Smooth muscle cell (in vitro differentiated cells): ENCODE results near the gene SRGN. TPM values are rescaled to one million over a fixed set of nuclear protein-coding genes. Genes with fewer than 3 reads are reported as not detected.

Experiments
- DNase-seq: peaks from one replicate; lab custom pipeline; 2025; ENCODE audit not compliant: unreplicated experiment; lab: John Stamatoyannopoulos, UW
- H2AFZ ChIP-seq: fragments of 200-600 bp; sonication (generic); 2 replicates; pipeline ENCODE4 v1.6.0; 2016; ENCODE audit warnings: antibody characterized with exemption, low read depth, mild to moderate bottlenecking
- H3F3A ChIP-seq: fragments of 200-600 bp; sonication (generic); 2 replicates; pipeline ENCODE4 v1.6.0; 2017; ENCODE audit warnings: antibody characterized with exemption, low read depth
- H3K27ac ChIP-seq: fragments of 200-600 bp; sonication (generic); 2 replicates; pipeline ENCODE4 v1.5.1; 2016; ENCODE audit warnings: low read depth, mild to moderate bottlenecking
- H3K27me3 ChIP-seq: fragments of 200-600 bp; sonication (generic); 2 replicates; pipeline ENCODE4 v1.6.1; 2016; ENCODE audit warnings: low read depth, mild to moderate bottlenecking
- H3K36me3 ChIP-seq: fragments of 200-600 bp; sonication (generic); 2 replicates; pipeline ENCODE4 v1.5.1; 2016; ENCODE audit warnings: low read depth
- H3K4me1 ChIP-seq: fragments of 200-600 bp; sonication (generic); 2 replicates; pipeline ENCODE4 v1.5.1; 2016; ENCODE audit warnings: low read depth
- H3K4me2 ChIP-seq: fragments of 200-600 bp; sonication (generic); 2 replicates; pipeline ENCODE4 v1.6.0; 2016; ENCODE audit warnings: mild to moderate bottlenecking
- H3K4me3 ChIP-seq: fragments of 200-600 bp; sonication (generic); 2 replicates; pipeline ENCODE4 v1.5.1; 2016; ENCODE audit warnings: mild to moderate bottlenecking
- H3K79me2 ChIP-seq: fragments of 200-600 bp; sonication (generic); 2 replicates; pipeline ENCODE4 v1.6.0; 2016; ENCODE audit warnings: low read depth, mild to moderate bottlenecking
- H3K9ac ChIP-seq: fragments of 200-600 bp; sonication (generic); 2 replicates; pipeline ENCODE4 v1.6.0; 2016; ENCODE audit warnings: low read depth
- H3K9me3 ChIP-seq: fragments of 200-600 bp; sonication (generic); replicated peaks from 2 replicates; pipeline ENCODE4 v1.5.1; 2016; ENCODE audit warnings: low read depth
- H4K20me1 ChIP-seq: fragments of 200-600 bp; sonication (generic); 2 replicates; pipeline ENCODE4 v1.6.0; 2016; ENCODE audit warnings: low read depth
- CTCF ChIP-seq: fragments of 200-600 bp; sonication (generic); IDR thresholded peaks from 2 replicates; pipeline ENCODE4 v1.5.1; 2017; ENCODE audit warnings: borderline replicate concordance, mild to moderate bottlenecking, antibody characterized with exemption; ENCODE audit not compliant: insufficient read depth, poor library complexity, severe bottlenecking
- WGBS: methylation state at CpG from one replicate; pipeline ENCODE4 v1.1.7; 2016; ENCODE audit warnings: low lambda C conversion rate; 5-methylcytosine and 5-hydroxymethylcytosine counted together
- polyA plus RNA-seq: library from polyadenylated mRNA; unstranded; fragments of >200 nt; fragmentation: Nextera tagmentation; extraction: Ambion mirVana; gene quantifications from 2 replicates; pipeline ENCODE4 v1.2.1, GENCODE V29; 2016
- small RNA-seq: library from RNA; depleted of rRNA; stranded (forward); fragments of <200 nt; gene quantifications from one replicate; pipeline ENCODE3, GENCODE V24; 2014
- total RNA-seq: library from RNA; depleted of rRNA; stranded (reverse); fragments of >200 nt; gene quantifications from 2 replicates; pipeline ENCODE4 v1.2.3, GENCODE V29; 2014

Gene SRGN
- total and polyA plus RNA-seq, 2 experiments from 2014 or later, result not detected

GRCh38 chr10:69151984-69152383 lies 64.1 kb downstream of the SRGN start:
- Histone ChIP-seq H3F3A (no peaks in the 10 kb centered on the region), H4K20me1 (peaks cover 86% of the 10 kb centered on the region), H3K36me3 (no peaks in the 10 kb centered on the region), H3K9me3 (no peaks in the 10 kb centered on the region), H3K4me2 (no peak overlapping the region), H3K79me2 (peaks cover 40% of the 10 kb centered on the region), H3K9ac (no peak overlapping the region), H3K27me3 (no peaks in the 10 kb centered on the region), H3K4me1 (no peaks in the 10 kb centered on the region), H2AFZ (no peak overlapping the region), H3K4me3 (no peak overlapping the region), H3K27ac (no peak overlapping the region)
- DNase-seq, result no peak
- TF ChIP-seq CTCF, result no peak
- 100% methylated on average over 3 of the region's 3 CpGs for WGBS

GRCh38 chr10:69153227-69153626 lies 65.3 kb downstream of the SRGN start:
- peaks cover 4% of the 10 kb centered on the region for H3K36me3 ChIP-seq
- H3K9ac ChIP-seq, result no peak overlapping the region
- no peak overlapping the region for H3K27ac ChIP-seq
- DNase-seq, result no peak
- TF ChIP-seq CTCF, result no peak
- no peaks in the 10 kb centered on the region for H3F3A ChIP-seq
- peaks cover 74% of the 10 kb centered on the region for H4K20me1 ChIP-seq
- no peak overlapping the region for H2AFZ ChIP-seq
- no peak overlapping the region for H3K4me2 ChIP-seq
- H3K4me3 ChIP-seq, result no peak overlapping the region
- H3K4me1 ChIP-seq, result no peaks in the 10 kb centered on the region
- WGBS, result 93% methylated on average over 6 of the region's 6 CpGs
- H3K79me2 ChIP-seq, result peaks cover 27% of the 10 kb centered on the region
- H3K27me3 ChIP-seq, result no peaks in the 10 kb centered on the region
- no peaks in the 10 kb centered on the region for H3K9me3 ChIP-seq

Small RNA genes lying within 50 kb of the gene (small RNA-seq; reads per million reads assigned to genes)
- gene RF00017, result not detected

Other genes starting within 250 kb of the SRGN start
- 42.9 and 70.2 TPM in 2 replicates for gene DDX50, start 186.8 kb upstream of the SRGN start, total RNA-seq
- gene DDX50, start 186.8 kb upstream of the SRGN start, polyA plus RNA-seq, result 35.9 and 38.5 TPM in 2 replicates
- gene DDX21, start 131.9 kb upstream of the SRGN start, total RNA-seq, result 47.7 and 52.3 TPM in 2 replicates
- 9.9 and 11.0 TPM in 2 replicates for gene DDX21, start 131.9 kb upstream of the SRGN start, polyA plus RNA-seq
- 51.8 and 55.1 TPM in 2 replicates for gene KIFBP, start 99.3 kb upstream of the SRGN start, total RNA-seq
- 37.6 and 38.0 TPM in 2 replicates for gene KIFBP, start 99.3 kb upstream of the SRGN start, polyA plus RNA-seq
- gene VPS26A, start 36.1 kb downstream of the SRGN start, total RNA-seq, result 28.3 and 46.7 TPM in 2 replicates
- gene VPS26A, start 36.1 kb downstream of the SRGN start, polyA plus RNA-seq, result 36.8 and 45.4 TPM in 2 replicates
- 21.3 and 32.6 TPM in 2 replicates for gene SUPV3L1, start 92.1 kb downstream of the SRGN start, total RNA-seq
- 20.1 and 21.0 TPM in 2 replicates for gene SUPV3L1, start 92.1 kb downstream of the SRGN start, polyA plus RNA-seq
- 0.09 TPM in 1 of 2 replicates, not detected in the other for gene HKDC1, start 132.2 kb downstream of the SRGN start, total RNA-seq
- 0.27 TPM in 1 of 2 replicates, not detected in the other for gene HKDC1, start 132.2 kb downstream of the SRGN start, polyA plus RNA-seq
- 62.7 and 67.6 TPM in 2 replicates for gene HK1, start 190.4 kb downstream of the SRGN start, total RNA-seq
- 123 and 134 TPM in 2 replicates for gene HK1, start 190.4 kb downstream of the SRGN start, polyA plus RNA-seq